Left lobe of liver (tissue), 2 donors: ENCODE data around the gene MET. TPM values are rescaled to one million over a fixed set of nuclear protein-coding genes. Genes with fewer than 3 reads are reported as not detected.

Source experiments
- ATAC-seq: fragments of 200-7000 bp; cut with Tn5 transposase; one replicate; pipeline ENCODE4 v1.9.1; 2020; ENCODE audit warnings: mild to moderate bottlenecking, moderate library complexity
- DNase-seq: peaks from one replicate; pipeline ENCODE4 v3.0.0-alpha.2; 2020; ENCODE audit warnings: low spot score
- total RNA-seq: library from RNA; stranded (reverse); gene quantifications from one replicate; pipeline ENCODE4 v1.2.1, GENCODE V29; 2021
- donor health status: DM: no; HTN: no; CAD: no; lungs with moderate emphysema.
- donor health status: DM: no; HTN: yes; CAD: no.

Gene MET
- total RNA-seq, 1 donor from 2014 or later: 32.2 TPM

DNA sequence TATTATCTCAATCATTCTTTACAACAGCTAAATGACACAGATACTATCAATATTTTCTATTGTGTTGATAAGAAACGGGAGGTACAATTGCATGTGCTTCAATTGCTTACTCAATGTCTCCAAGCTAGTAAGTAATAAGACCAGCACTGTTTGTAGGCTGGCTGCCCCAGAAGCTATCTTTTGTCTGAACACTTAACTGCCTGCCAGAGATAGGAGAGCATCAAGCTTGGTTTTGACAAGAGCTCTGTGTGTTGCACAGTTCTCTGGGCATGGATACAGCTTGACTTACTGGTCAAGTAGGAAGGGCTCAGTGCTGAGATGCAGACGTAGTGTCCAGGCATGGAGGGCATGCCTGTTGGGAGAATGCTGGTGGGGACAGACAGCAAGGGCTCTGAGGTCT lies 164.1 kb downstream of the MET start:
- no peak for DNase-seq
- no peak for ATAC-seq

DNA sequence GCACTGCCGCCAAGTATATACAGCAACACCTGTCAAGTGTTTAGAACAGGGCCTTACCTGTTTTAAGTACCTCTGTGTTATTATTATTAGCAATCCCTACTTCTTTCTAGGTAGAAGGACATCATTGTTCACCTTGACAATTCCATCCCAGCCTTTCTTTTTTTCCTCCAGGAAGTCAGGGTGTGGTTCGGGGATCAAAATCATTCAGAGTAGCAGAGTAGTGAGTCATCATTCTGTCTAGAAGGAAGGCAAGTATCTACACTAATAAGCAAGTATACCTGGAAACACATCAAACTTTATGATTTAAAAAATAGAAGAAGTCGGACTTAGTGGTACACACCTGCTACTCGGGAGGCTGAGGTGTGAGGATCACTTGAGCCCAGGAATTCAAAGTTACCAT lies 164.9 kb downstream of the MET start:
- DNase-seq: no peak
- no peak for ATAC-seq

DNA sequence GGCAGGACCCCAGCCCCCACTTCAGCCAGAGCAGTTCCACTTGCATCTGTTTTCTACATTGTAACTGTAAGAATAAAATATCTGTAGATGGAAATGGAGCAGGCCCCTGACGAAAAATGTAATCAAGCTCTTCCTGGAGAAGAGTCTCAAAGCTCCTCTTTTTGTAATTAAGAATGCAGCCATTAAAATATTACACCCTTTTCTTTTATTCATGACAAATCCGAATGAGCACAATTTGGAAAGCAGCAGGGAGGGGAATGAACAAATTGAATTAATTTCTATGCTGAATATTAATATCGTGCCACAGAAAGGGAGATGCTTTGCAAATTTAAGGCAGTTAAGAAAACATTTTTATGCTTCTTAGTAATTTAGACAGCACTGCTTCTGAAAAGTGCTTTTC lies 165.6 kb downstream of the MET start:
- ATAC-seq (no peak), DNase-seq (no peak)

DNA sequence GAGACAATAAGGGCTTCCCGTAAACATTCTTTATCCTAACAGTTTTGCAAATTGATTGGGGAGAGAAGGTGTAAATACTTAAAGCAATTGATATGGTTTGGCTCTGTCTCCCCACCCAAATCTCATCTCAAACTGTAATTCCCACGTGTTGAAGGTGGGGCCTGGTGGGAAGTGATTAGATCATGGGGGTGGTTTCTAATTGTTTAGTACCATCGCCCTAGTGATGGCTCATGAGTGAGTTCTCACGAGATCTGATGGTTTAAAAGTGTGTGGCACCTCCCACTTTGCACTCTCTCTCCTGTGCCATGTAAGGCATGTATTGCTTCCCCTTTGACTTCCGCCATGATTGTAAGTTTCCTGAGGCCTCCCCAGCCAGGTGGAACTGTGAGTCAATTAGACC lies 168.3 kb downstream of the MET start:
- no peak for DNase-seq
- no peak for ATAC-seq

DNA sequence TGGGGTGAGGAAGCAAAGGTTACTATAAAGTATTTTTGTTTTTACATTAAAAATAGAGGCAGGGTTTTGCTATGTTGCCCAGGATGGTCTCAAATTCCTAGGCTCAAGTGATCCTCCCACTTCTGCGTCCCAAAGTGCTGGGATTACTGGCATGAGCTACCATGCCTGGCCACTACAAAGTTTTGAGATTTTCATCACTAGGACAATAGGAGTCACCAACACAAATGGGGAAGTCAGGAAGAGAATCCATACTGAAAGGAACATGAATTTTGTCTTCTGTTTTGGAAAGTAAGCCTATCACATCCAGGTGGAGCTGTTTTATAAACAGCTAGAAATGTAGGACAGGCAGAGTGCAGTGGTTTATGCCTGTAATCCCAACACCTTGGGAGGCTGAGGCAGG lies 170.4 kb downstream of the MET start:
- ATAC-seq (no peak), DNase-seq (no peak)

DNA sequence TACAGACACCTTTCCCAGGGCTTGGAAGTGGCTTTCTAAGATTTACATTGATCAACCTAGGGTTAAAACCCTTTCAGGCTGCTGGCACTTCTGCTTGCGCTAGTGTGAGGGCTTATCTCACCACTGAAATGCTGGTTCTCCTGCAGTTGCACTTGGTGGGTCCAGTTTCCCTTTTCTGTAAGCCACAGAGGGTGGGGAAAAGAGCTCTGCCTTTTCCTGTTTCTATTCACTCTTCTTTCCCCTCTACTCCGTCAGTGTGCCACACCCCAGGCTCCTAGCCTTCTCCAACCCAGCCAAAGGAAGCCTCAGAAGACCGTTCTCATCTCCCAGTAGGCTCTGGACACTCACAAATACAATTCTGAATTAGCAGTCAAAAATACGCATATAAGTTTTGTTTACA lies 171.4 kb downstream of the MET start:
- ATAC-seq (no peak), DNase-seq (no peak)

Other genes starting within 250 kb of the MET start
- gene CAV2, start 172.5 kb upstream of the MET start, total RNA-seq: 28.4 TPM
- 9.3 TPM for gene CAV1, start 147.2 kb upstream of the MET start, total RNA-seq
- 83.7 TPM for gene CAPZA2, start 190.4 kb downstream of the MET start, total RNA-seq